Suppressor macrophage treated with lipopolysaccharide for 4 hours (primary cell): ENCODE data around the gene ZNF611.
"Not testable (repeated sequence)": the region's sequence is repeated elsewhere in the genome, so short reads cannot be mapped to it uniquely, and the experiment has no call there.

ENCODE experiments used
- DNase-seq: peaks from one replicate; pipeline ENCODE4 v3.0.0-alpha.2; 2020

The ZNF611 gene

DNA sequence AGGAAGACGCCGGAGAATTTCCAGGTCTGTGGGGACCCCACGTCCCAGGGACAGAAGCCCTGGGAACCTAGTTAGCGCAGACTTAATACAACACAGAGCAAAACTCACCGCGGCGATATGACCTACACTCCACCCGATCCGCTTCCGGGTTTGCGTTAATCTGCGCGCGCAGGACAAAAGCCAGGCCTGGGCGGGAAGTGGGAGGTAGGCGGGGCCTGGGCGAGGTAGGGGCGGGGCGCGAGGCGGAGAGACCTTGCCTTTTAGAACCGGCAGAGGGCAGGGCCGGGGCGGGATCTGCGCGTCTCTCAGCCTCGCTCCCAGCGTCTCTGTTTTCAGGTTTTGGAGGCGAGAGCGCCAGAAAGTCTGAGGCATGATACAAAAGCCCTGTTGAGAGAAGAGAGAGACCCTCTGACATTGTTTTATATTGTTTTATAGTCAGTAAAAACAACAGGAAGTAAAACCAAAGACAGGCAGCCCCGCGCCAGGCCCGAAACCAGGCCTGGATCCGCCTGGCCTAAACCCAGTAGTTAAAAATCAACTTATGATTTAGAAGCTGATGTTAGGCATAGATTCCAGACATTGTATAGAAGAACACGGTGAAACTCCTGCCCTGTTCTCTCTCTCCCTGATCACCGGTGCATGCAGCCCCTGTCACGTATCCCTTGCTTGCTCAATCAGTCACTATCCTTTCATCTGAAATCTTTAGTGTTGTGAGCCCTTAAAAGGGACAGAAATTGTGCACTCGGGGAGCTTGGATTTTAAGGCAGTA lies at the start of gene ZNF611:
TSS of gene ZNF611 (minus strand) at position 152 of the 769 bp plus-strand sequence. CDS start 19,150 bp downstream, outside the sequence.
- peak; percentile 98 for DNase-seq

DNA sequence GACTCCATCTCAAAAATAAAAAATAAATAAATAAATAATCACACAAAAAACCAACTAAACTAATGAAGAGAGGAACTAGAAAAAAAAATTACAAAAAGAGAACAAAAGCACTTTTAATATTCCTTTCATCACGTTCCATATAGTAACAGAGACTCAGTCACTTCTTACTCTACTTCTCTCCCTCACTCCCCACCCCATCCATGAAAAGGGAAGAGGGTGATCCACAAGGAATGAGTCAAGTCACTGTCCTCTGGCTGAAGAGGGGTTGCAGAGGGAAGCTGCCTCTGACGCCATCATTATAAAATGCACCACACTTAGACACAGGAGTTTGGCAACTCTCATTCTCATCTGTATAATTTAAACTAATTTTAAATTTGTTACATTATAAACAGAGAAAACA lies 48.0 kb upstream of the ZNF611 start:
- DNase-seq = not testable (repeated sequence)

DNA sequence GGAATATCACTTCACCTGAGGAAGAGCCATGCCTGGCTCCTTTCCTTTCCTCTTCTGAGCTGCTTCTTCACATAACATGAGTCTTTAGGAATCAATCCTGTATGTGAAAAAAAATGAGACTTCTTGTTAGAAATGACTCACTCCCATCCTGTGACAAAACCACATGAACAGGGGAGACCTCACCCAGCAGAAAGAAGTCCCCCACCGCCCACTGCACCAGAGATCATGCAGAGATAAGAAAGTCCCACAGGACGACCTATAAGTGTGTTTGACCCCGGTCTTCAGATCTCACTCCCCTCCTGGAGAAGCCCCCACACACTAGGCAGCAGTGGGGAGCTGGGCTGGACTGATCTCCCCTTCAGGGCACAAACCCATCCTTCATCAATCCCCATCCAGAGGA lies 44.0 kb upstream of the ZNF611 start:
- no peak for DNase-seq

DNA sequence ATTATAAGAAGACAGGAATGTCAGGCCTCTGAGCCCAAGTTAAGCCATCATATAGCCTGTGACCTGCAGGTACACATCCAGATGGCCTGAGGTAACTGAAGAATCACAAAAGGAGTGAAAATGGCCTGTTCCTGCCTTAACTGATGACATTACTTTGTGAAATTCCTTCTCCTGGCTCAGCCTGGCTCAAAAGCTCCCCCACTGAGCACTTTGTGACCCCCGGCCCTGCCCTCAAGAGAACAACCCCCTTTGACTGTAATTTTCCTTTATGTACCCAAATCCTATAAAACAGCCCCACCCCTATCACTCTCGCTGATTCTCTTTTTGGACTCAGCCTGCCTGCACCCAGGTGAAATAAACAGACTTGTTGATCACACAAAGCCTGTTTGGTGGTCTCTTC lies 21.6 kb upstream of the ZNF611 start:
- DNase-seq = not testable (repeated sequence)

DNA sequence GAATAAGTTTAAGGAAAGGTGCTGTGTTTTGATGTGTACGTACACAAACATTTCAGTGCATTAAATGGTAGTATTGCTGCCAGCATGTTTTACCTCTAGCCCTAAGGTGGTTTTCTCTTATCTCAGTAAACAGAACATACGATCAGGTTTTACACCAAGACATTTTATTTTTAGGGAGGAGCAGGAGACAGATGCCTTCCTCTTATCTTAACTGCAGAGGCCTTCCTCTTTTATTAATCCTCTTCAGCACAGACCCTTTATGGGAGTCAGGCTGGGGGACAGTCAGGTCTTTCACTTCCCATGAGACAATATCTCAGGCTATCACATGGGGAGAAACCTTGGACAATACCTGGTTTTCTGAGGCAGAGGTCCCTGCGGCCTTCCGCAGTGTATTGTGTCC lies 14.9 kb upstream of the ZNF611 start:
- DNase-seq = no peak

DNA sequence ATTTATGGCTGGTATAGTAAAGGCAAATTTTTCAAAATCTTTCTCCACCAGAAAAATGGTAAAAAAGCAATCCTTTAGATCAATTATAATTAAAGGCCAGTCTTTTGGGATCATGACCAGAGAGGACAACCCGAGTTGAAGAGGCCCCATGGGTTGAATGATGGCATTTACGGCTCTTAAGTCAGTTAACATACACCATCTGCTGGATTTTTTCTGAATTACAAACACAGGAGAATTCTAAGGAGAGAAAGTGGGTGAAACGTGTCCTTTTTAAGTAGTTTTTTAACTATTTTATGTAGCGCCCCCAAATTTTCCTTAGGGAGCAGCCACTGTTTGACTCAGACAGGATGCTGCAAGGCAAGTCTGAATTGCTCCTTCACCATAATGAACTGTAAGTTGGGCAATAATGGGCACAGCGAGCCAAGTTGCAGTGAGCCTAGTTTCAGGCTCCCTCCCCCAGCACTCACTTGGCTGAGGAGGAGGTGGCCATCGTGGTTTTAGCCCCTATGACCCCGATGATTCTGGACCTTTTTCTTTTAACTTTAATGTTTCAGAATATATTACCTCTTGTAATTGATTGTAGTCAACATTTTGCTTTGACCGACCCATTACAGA lies 13.6 kb upstream of the ZNF611 start:
- DNase-seq = peak; percentile 53

DNA sequence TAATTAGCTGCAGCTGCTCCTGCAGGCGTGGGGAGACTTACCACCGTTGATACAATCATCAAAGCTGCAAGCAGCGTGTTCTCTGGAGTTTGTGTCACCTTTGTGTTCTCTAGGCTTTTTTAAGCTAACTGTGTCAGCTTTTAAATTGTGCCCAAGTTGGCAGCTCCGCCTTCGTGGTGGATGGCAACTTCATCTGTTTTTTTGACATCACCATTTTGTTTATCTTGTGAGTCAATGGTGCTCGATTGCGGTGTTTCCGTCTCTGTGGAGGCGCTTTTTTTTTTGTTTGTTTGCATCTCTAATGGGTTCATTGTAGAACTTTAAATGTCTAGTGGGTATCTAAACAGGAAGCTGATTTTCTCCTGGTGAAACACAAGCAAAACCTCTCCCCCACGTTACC lies 11.1 kb upstream of the ZNF611 start:
- DNase-seq = not testable (repeated sequence)

DNA sequence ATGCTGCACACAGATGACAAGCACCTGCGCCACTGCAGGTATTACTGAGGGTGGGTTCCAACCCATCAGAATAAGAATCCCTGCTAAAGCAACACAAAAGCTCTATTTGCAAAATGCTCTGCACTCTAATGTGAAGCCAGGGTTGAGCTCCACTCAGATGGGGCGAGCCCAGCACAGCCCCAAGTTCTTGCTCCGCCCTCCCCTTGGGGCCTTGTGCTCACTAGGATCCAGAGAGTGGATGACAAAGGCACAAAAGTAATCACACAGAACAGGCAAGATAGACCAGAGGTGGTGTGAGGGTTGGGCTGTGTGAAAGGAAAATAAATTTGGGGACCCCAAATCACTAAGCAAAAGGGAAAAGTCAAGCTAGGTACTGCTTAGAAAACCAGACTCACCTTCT lies 8.2 kb upstream of the ZNF611 start:
- DNase-seq = no peak

DNA sequence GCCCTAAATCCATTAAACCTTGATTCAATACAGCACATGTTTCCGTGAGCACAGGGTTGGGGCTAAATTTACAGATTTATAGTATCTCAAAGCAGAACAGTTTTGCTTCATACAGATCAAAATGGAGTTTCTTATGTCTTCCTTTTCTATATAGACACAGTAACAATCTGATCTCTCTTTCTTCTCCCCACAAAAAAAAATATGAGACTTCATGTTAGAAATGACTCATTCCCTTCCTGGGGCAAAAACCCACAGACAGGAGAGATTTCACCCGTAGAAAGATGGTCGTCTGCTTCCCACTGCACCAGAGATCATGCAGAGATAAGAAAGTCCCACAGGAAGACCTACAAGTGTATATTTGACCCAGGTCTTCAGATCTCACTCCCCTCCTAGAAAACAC lies 7.7 kb upstream of the ZNF611 start:
- DNase-seq = no peak

DNA sequence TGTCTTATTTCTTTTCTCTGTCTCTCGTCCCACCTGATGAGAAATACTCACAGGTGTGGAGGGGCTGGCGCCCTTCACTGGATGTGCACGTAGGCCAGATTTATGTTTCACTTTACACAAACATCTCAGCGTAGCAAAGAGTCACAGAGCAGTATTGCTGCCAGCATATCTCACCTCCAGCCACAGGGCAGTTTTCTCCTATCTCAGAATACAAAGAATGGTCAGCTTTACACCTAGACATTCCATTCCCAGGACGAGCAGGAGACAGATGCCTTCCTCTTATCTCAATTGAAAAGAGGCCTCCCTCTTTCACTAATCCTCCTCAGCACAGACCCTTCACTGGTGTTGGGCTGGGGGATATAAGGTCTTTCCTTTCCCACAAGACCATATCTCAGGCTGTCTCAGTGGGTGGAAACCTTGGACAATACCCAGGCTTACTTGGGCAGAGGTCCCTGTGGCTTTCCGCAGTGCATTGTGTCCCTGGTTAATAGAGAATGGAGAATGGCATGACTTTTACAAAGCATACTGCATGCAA lies 7.2 kb upstream of the ZNF611 start:
- DNase-seq = no peak

DNA sequence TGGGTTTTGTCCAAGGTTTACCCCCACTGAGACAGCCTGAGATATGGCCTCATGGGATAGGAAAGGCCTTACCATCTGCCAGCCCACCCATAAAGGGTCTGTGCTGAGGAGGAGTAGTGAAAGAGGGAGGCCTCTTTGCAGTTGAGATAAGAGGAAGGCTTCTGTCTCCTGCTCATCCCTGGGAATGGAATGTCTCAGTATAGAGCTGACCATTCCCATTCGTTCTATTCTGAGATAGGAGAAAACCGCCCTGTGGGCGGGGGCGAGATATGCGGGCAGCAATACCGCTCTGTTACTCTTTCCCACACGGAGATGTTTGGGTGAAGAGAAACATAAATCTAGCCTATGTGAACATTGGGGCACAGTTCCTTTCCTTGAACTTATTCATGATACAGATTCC lies 6.5 kb upstream of the ZNF611 start:
- DNase-seq = not testable (repeated sequence)

DNA sequence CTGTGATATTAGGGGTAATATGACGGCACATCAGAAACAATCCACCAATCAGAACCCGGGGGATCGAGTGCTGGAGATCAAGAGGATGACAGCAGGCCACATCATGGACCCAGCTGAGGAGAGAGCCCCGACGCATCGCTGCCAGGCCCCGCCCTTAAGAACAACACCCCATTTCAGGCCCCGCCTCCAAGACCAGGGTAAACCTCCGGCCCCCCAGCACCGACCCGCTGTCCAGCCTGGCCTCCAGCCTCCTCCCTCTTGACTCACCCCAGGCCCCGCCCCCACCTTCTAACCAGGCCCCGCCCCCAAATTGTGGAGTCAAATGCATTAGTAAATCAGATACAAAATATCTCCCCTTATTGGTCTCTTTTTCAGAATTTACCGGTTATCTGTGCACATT lies 4.7 kb upstream of the ZNF611 start:
- no peak for DNase-seq

DNA sequence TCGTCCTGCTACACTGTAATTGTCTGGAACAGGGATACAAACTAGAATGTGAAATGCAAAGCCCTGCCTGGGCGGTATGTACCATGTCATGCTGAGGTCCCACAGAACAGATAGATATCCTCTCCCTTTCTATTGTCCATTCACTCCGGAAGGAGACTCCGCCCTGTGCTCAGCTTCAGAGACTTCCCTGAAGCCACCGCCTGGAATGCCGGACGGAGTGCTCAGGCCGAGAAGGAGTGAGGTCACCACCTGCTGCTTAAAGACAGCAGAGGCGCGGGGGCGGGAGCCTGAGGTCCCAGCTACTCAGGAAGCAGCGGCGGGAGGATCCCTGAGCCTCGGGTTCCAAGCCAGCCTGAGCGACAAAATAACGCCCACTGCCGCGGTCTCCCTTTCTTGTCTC lies 890 bp upstream of the ZNF611 start:
- DNase-seq = no peak

DNA sequence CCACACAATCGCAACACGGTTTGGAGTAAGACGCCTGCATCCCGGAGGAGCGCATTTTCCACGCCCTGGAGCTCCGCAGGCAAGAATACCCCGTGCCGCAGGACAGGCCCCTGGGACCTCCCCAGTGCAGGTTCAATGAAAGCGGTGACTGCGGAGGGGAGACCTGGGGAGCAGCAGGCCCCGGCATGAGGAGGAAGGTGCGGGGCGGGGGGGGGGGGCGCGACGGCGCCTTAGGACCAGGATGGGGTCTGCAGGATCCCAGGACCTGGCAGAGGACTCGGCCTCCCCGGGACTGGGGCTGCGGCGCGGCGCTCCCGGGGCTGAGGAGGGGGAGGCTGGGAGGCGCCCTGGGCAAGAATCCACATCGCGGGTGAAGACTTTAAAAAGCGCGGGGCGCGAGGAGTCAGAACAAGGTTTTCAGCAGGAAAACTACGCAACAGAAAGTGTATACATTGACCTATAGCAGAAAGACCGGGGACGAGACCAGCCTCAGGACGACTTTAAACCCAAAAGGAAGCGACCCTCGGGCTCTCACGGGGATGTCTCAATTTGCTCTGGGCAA lies 432 bp downstream of the ZNF611 start:
- DNase-seq = peak; percentile 11

DNA sequence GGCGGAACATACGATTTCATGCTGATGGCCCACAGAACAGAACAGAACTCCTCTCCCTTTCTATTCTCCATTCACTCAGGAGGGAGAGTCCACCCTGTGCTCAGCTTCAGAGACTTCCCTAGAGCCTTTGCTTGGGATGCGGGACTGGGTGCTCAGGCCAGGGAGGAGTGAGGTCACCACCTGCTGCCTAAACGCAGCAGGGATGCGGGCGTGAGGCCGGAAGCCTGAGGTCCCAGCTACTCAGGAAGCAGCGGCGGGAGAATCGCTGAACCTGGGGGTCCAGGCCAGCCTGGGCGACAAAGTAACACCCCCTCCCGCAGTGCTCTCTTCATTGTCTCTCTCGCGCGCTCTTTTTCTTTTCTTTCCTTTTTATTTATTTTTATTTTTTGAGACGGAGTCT lies 8.8 kb downstream of the ZNF611 start:
- not testable (repeated sequence) for DNase-seq

DNA sequence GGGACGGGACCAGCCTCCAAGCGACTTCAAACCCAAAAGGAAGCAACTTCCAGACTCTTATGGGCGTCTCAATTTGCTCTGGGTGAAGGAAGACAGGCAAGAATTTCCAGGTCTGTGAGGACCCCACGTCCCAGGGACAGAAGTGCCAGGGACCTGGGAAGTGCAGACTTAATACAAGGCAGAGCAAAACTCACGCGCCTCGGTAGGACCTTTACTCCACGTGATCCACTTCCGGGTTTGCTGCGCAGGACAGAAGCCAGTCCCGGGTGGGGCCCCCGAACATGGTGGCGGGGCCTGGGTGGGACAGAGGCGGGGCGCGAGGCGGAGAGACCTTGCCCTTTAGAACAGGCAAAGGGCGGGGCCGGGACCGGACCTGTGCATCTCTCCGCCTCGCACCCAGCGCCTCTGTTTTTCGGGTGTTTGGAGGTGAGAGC lies 9.3 kb downstream of the ZNF611 start:
- DNase-seq = no peak

DNA sequence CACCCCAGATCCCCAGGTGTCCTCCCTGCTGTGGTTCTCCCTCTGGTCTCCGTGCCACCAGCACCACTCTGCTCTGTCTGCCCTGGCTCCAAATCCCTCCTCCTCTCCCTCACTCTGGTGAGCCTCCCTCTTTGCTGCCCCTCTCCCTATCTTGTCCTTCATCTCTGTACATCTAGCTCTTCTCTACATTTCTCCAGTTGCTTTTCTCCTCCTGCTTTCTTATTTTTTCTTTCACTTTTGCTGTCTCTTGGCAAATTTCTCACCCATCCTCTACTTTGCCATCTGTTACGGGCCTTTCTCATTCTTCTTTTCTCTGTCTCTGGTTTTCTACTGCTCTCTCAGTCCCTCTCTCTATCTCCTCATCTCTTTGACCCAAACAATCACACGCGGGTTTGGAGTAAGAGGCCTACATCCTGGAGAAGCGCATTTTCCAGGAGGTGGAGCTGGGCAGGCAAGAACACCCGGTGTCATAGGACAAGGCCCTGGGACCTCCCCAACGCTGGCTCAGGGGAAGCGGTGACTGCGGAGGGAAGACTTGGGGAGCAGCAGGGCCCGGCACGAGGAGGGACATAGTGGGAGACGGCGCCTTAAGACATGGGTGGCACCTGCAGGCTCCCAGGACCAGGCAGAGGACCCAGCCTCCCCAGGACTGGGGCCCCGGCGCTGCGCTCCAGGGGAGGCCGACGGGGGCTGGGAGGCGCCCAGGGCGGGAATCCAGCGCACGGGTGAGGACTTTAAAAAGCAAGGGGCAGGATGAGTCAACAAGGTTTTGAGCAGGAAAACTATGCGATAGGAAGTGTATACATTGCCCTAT lies 9.9 kb downstream of the ZNF611 start:
- DNase-seq = no peak

DNA sequence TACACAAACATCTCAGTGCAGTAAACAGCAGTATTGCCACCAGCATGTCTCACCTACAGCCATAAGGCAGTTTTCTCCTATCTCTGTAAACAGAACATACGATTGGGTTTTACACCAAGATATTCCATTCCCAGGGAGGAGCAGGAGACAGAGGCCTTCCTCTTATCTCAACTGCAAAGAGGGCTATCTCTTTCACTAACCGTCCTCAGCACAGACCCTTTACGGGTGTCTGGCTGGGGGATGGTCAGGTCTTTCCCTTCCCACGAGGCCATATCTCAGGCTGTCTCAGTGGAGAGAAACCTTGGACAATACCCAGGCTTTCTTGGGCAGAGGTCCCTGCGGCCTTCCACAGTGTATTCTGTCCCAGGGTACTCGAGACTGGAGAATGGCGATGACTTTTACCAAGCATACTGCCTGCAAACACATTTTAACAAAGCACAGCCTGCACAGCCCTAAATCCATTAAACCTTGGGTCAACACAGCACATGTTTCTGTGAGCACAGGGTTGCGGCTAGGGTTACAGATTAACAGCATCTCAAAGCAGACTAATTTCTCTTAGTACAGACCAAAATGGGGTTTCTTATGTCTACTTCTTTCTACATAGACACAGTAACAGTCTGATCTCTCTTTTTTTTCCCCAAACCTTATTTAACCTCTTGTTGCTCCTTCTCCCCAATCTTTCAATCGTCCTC lies 10.8 kb downstream of the ZNF611 start:
- not testable (repeated sequence) for DNase-seq

DNA sequence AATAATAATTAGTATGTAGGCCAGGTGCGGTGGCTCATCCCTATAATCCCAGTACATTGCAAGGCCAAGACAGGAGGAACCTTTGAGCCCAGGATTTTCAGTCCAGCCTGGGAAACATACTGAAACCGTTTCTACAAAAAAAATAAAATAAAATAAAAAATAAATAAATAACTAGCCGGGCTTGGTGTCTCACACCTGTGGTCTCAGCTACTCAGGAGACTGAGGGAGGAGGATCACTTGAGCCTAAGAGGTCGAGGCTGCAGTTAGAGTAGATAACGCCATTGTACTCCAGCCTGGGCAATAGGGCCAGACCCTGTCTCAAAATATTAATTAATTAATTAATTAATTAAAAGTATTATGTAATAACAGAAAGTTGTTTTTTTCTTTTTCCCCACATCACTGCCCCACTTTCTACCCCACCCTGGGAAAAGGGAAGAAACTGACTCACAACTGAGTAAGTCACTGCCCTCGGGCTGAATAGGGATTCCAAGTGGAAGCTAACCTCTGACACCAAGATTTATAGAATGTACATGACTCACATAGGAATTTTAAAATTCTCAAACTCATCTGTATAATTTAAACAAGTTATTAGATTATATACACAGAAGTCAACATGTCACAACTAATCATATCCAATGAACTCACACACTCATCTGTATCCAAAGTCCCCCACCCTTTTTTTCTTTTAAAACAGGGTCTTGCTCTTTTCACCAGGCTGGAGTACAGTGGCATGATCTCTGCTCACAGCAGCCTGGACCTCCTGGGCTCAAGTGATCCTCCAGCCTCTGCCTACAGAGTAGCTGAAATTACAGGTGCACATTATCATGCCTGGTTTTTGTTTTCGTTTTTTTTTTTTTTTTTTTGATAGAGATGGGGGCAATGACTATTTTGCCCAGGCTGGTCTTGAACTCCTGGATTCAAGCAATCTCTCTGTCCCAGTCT lies 12.5 kb downstream of the ZNF611 start:
- no peak for DNase-seq

DNA sequence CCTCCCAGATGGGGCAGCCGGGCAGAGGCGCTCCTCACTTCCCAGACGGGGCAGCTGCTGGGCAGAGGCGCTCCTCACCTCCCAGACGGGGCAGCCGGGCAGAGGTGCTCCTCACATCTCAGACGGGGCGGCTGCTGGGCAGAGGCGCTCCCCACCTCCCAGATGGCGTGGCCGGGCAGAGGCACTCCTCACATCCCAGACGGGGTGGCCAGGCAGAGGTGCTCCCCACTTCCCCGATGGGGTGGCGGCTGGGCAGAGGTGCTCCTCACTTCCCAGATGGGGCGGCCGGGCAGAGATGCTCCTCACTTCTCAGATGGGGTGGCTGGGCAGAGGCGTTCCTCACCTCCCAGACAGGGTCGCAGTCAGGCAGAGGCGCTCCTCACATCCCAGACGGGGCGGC lies 14.3 kb downstream of the ZNF611 start:
- DNase-seq = not testable (repeated sequence)

DNA sequence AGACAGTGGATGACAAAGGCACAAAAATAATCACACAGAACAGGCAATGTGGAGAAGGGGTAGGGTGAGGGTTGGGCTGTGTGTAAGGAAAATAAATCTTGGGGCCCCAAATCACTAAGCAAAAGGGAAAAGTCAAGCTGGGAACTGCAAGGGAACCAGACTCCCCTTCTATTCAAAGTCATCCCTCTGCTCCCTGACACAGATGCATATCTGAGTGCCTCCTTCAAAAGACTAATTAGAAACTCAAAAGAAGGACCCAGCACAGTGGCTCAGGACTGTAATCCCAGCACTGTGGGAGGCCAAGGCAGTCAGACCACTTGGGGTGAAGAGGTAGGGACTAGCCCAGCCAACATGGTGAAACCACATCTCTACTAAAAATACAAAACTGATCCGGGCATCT lies 18.3 kb downstream of the ZNF611 start:
- no peak for DNase-seq
